Lower lobe of right lung (tissue), 2 donors: ENCODE data around the gene ADCK2. TPM values are rescaled to one million over a fixed set of nuclear protein-coding genes. Genes with fewer than 3 reads are reported as not detected.
"Not testable (repeated sequence)": the region's sequence is repeated elsewhere in the genome, so short reads cannot be mapped to it uniquely, and the experiment has no call there.

Source experiments
- ATAC-seq, 2 donors: fragments of 200-7000 bp; cut with Tn5 transposase; one replicate each; pipeline ENCODE4 v1.9.1; 2020 to 2022; ENCODE audit warnings: mild to moderate bottlenecking in 2 of 2, moderate library complexity in 2 of 2
- DNase-seq: peaks from one replicate; pipeline ENCODE4 v3.0.0-alpha.2; 2020
- H3K27ac ChIP-seq: fragments of 200-600 bp; one replicate; pipeline ENCODE4 v1.8.0; 2022
- H3K27me3 ChIP-seq: fragments of 200-600 bp; one replicate; pipeline ENCODE4 v1.8.0; 2022; ENCODE audit warnings: low read depth
- H3K36me3 ChIP-seq: fragments of 200-600 bp; one replicate; pipeline ENCODE4 v1.8.0; 2022; ENCODE audit warnings: mild to moderate bottlenecking
- H3K4me1 ChIP-seq: fragments of 200-600 bp; one replicate; pipeline ENCODE4 v1.8.0; 2022
- H3K4me3 ChIP-seq: fragments of 200-600 bp; one replicate; pipeline ENCODE4 v1.8.0; 2022; ENCODE audit warnings: mild to moderate bottlenecking
- H3K9me3 ChIP-seq: fragments of 200-600 bp; one replicate; pipeline ENCODE4 v1.8.0; 2022
- intact Hi-C: fragments of 100-400 bp; cut with DNase I; formaldehyde crosslinking; loops from one replicate; pipeline ENCODE4 v1.11.0; 2022
- total RNA-seq: library from RNA; stranded (reverse); fragmentation: NEBNext Ultra II Directional; extraction: Animal tissue kit (Norgen Biotek cat#: 25700); gene quantifications from one replicate; pipeline ENCODE4 v1.2.1, GENCODE V29; 2021
- TF ChIP-seq, protein P1 (sequence below): fragments of 200-600 bp; IDR thresholded peaks from one replicate; pipeline ENCODE4 v1.8.0; 2022; ENCODE audit warnings: antibody characterized with exemption, mild to moderate bottlenecking
- donor health status: DM: no; HTN: yes; CAD: no; lungs with severe emphysema.

The ADCK2 gene
- total RNA-seq, 1 donor from 2014 or later, result 18.9 TPM

DNA sequence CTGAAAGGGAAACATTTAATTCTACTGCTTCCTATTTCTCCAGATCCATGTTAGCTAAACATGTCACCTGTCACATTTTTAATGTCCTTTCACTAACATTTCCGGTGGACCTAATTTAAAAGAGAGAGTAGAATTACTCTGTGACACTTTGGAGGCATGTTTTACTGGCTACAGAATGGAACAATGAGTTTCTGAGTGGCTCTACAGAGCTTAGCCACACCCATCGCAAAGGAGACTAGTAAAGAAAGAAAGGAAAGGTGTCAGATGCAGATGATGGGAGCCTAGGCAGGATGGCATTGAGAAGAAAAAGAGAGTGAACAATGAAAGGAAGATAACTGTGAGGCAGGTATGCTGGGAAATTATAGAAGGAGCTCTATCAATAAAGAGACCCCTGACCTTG is 59.7 kb downstream of the ADCK2 start:
- DNase-seq (no peak), ATAC-seq (no peak)
- TF ChIP-seq, protein P1, sequence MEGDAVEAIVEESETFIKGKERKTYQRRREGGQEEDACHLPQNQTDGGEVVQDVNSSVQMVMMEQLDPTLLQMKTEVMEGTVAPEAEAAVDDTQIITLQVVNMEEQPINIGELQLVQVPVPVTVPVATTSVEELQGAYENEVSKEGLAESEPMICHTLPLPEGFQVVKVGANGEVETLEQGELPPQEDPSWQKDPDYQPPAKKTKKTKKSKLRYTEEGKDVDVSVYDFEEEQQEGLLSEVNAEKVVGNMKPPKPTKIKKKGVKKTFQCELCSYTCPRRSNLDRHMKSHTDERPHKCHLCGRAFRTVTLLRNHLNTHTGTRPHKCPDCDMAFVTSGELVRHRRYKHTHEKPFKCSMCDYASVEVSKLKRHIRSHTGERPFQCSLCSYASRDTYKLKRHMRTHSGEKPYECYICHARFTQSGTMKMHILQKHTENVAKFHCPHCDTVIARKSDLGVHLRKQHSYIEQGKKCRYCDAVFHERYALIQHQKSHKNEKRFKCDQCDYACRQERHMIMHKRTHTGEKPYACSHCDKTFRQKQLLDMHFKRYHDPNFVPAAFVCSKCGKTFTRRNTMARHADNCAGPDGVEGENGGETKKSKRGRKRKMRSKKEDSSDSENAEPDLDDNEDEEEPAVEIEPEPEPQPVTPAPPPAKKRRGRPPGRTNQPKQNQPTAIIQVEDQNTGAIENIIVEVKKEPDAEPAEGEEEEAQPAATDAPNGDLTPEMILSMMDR, result no peak
- no peaks in the 10 kb centered on the region for H3K4me1 ChIP-seq
- H3K4me3 ChIP-seq, result no peak overlapping the region
- H3K27me3 ChIP-seq, result no peaks in the 10 kb centered on the region
- H3K9me3 ChIP-seq, result no peaks in the 10 kb centered on the region
- no peak overlapping the region for H3K27ac ChIP-seq
- intact Hi-C loops, result no loop called here
- peaks cover 11% of the 10 kb centered on the region for H3K36me3 ChIP-seq

DNA sequence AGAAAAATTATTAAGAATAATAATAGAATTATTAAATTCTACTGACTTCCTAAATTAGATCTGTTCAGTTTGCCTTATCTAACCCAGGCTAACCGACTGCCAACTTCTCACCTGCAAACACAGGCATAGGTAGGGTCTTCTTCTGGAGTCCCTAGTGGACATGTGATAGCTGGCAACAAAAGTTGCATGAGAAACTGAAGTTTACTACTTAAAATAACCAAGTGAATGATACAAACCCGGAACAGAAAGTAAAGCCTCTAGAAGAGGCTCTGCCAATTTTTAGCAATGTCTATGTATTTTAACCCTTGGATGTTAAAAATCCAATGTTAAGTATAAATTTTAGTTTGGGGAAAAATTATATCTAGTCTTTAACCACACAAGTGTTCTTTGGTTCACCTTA is 61.4 kb downstream of the ADCK2 start:
- no peak for ATAC-seq
- Histone ChIP-seq H3K36me3 (peaks cover 28% of the 10 kb centered on the region), H3K27me3 (no peaks in the 10 kb centered on the region), H3K4me3 (no peak overlapping the region), H3K4me1 (no peaks in the 10 kb centered on the region), H3K27ac (no peak overlapping the region), H3K9me3 (no peaks in the 10 kb centered on the region)
- intact Hi-C loops, result no loop called here
- DNase-seq, result no peak
- TF ChIP-seq, protein P1, result no peak

DNA sequence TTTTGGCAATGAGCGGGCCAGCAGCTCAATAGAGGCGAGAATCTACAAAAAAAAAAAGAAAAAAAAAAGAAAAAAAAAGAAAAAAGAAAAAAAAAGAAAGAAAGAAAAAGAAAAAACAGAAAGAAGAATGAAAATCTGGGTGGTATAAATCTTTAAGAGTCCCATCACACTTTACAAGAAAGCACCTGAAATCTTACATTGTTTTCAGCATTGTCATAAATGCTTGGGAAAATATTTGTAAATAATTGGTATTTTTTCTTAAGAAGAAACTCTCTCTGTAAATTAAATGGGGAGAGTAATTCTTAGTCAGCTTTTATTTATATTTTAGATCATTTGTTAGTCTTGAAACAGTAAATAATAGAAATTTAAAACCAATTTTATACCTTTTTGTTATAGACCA is 62.0 kb downstream of the ADCK2 start:
- intact Hi-C loops, result no loop called here
- H3K4me3 ChIP-seq, result no peak overlapping the region
- peaks cover 33% of the 10 kb centered on the region for H3K36me3 ChIP-seq
- TF ChIP-seq, protein P1, result no peak
- DNase-seq (no peak), ATAC-seq (no peak)
- H3K9me3 ChIP-seq, result no peaks in the 10 kb centered on the region
- H3K27ac ChIP-seq, result no peak overlapping the region
- H3K4me1 ChIP-seq, result no peaks in the 10 kb centered on the region
- H3K27me3 ChIP-seq, result no peaks in the 10 kb centered on the region

DNA sequence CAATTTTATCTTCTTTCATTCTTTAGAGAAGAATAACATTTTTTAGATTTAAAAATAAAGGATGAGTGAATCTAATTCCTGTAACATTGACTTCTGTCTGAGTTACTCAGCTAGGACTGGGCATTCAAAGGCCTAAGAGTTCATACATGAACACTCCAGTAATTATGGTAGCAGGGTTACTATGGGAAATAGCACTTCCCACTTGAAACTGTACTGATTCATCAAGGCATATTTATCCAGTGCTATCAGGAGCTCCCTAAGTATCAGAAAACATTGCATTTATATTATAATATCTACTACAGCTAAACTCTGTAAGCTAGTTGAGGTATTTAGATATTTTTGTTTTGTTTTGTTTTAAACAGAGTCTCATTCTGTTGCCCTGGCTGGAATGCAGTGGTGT is 65.5 kb downstream of the ADCK2 start:
- no peak overlapping the region for H3K27ac ChIP-seq
- H3K36me3 ChIP-seq, result peaks cover 36% of the 10 kb centered on the region
- intact Hi-C loops, result no loop called here
- ATAC-seq, result no peak
- DNase-seq, result no peak
- no peaks in the 10 kb centered on the region for H3K27me3 ChIP-seq
- TF ChIP-seq, protein P1, result no peak
- no peaks in the 10 kb centered on the region for H3K4me1 ChIP-seq
- no peak overlapping the region for H3K4me3 ChIP-seq
- H3K9me3 ChIP-seq, result no peaks in the 10 kb centered on the region

DNA sequence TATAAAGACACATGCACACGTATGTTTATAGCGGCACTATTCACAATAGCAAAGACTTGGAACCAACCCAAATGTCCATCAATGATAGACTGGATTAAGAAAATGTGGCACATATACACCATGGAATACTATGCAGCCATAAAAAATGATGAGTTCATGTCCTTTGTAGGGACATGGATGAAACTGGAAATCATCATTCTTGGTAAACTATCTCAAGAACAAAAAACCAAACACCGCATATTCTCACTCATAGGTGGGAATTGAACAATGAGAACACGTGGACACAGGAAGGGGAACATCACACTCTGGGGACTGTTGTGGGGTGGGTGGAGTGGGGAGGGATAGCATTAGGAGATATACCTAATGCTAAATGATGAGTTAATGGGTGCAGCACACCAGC is 70.5 kb downstream of the ADCK2 start:
- intact Hi-C loops, H3K4me1 ChIP-seq, H3K27me3 ChIP-seq, DNase-seq, H3K9me3 ChIP-seq, H3K27ac ChIP-seq, ATAC-seq, H3K4me3 ChIP-seq: not testable (repeated sequence)
- H3K36me3 ChIP-seq, result peaks cover 21% of the 10 kb centered on the region

DNA sequence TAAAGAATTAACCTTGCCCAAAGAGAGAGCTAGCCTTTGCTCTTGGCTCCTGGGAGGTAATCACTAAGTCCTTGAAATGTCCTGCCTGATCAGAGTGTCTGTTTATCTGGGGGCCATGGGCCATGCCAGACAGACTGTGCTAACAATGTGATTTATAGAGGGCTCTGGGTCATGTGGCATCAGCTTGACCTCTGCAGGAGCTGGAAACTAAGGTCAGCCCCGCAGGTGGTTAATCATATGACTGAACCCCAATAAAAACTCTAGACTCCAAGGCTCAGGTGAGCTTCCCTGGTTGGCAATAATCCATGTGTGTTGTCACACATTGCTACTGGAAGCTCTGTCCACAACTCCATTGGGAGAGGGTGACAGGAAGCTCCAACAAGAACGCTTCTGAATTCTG is 71.3 kb downstream of the ADCK2 start:
- no peak for DNase-seq
- Histone ChIP-seq H3K27me3 (no peaks in the 10 kb centered on the region), H3K4me3 (no peak overlapping the region), H3K4me1 (peaks cover 8% of the 10 kb centered on the region), H3K36me3 (peaks cover 19% of the 10 kb centered on the region), H3K9me3 (no peaks in the 10 kb centered on the region), H3K27ac (no peak overlapping the region)
- intact Hi-C loops, result no loop called here
- TF ChIP-seq, protein P1, result no peak
- ATAC-seq, result no peak

Other genes with a start within 250 kb of the ADCK2 start
- 112 TPM for gene MKRN1, start 193.4 kb upstream of the ADCK2 start, total RNA-seq
- 19.0 TPM for gene DENND2A, start 32.1 kb upstream of the ADCK2 start, total RNA-seq
- 161 TPM for gene NDUFB2, start 23.8 kb downstream of the ADCK2 start, total RNA-seq